ENCODE measurements around the gene XPA.
"Not testable (repeated sequence)": the region's sequence is repeated elsewhere in the genome, so short reads cannot be mapped to it uniquely, and the experiment has no call there.

XPA gene

DNA sequence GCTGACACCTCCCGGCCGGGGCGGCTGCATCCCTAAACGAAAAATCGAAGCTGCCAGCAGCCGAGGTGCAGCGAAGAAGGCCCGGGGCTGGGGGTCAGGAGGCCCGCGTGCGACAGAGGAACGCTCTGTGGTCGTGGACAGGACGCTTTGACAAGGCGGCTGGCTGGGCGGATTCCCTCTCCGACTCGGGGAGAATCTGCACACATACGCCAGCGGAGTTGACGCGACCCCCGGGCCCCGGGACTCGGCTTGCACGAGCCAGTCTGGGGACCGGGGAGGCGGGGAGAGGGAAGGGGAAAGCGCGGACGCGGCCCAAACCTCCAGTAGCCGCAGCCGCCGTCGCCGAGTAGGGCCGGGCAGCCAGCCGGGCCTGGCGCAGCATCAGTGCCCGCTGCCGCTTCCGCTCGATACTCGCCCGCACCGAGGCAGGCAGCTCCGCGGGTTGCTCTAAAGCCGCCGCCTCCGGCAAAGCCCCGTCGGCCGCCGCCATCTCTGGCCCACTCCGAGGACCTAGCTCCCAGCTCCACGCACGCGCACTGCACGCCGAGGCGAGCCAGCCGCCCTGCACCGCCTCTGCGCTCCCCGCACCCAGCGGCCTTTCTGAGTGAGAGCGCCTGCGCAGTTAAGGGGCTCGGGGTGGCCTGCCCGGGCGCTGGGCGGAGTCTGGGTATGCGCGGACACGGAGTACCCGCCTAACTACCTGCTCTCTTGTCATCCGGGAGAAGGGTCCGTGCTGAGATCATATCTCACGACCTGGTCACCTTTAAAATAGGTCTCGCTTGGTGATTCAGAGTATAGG is at the start of gene XPA:
Gene XPA (minus strand): TSS at position 538 of the 799 bp plus-strand sequence. CDS start 48 bp downstream, at position 490.
- peak; percentile 86 to 88 for DNase-seq

DNA sequence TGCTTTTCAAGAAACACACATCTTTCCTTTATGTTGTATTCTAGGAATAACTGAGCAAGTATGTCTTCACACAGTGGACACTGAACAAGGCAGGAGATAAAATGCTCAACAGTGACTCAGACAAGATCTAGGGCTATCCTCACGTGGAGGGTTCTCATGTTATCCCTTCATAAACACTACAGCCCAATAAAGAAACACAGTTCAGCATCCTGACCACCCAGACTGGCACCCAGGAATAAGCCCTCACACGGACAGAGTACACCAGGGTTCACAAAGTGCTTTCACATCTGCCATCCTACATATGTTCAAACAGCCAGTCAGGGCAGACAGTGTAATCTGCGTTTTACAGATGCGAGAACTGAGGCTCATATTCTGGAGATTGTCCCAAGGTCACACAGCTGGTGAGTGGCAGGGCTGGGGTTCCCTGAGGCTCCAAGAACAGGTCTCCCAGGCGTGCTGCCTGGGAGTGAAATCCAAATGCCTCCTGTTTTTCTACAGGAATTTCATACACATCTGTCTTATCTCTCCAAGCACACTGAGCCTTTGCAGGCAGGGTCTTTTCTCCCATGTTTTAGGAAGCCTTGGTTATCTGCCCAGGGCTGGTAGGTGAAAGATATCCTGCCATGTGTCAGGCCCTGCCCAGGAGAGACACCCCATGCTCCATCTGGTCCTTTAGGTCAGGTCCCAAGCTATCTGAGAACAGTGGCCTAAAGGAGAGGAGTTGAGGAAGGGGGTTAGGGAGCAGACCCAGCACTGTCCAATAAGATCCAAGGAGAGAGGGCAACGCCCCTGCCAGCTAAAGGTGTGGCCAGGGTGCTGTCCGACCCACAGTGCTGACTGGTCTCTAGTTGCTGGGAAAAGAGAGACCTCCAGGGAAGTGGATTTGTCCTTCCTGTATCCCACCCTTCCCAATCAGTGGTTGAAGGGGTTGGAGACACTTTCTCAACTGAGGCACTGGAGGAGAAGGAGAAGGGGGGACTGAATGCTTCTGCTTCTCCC is 47.9 kb upstream of the XPA start:
- DNase-seq: no peak

DNA sequence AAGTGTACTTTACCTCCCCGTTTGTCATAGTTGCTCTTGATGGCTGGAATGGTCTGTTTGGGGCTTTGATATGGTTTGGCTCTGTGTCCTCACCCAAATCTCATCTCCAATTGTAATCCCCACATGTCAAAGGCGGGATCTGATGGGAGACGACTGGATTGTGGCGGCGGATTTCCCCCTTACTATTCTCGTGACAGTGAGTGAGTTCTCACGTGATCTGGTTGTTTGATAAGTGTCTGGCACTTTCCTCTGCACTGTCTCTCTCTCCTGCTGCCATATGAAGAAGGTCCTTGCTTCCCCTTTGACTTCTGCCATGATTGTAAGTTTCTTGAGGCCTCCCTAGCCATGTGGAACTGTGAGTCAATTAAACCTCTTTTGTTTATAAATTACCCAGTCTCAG is 46.9 kb upstream of the XPA start:
- not testable (repeated sequence) for DNase-seq

DNA sequence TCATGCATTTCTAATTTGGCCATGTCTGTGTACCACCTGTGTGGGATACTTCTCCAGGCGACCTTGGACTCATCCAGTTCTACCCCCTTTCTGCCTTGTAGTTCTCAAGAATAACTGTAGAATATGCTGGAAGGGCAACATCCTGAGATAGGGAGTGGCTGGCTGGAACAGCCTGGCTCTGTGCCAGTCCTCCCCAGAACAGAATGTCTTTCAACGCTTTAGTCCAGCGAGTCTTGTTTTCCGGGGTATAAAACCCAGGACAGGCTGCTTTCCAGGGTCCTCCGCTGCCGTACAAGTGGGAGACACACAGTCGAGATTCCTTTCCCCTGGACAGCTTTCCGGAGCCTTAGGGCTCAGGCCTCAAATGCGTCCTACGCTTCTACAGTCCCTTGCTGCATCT is 45.4 kb upstream of the XPA start:
- DNase-seq: no peak

DNA sequence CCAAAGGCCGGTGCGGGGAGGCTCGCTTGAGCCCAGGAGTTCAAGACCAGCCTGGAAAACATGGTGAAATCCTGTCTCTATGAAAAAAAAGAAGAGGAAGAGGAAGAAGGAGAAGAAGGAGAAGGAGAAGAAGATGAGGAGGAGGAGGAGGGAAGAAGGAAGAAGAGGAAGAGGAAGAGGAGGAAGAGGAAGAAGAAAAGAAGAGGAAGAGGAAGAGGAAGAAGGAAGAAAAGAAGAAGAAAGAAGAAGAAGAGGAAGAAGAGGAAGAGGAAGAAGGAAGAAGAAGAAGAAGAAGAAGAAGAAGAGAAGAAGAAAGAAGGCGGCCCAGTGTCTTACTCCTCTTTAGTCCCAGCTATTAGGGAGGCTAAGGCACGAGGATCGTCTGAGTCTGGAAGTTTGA is 44.8 kb upstream of the XPA start:
- no peak for DNase-seq

DNA sequence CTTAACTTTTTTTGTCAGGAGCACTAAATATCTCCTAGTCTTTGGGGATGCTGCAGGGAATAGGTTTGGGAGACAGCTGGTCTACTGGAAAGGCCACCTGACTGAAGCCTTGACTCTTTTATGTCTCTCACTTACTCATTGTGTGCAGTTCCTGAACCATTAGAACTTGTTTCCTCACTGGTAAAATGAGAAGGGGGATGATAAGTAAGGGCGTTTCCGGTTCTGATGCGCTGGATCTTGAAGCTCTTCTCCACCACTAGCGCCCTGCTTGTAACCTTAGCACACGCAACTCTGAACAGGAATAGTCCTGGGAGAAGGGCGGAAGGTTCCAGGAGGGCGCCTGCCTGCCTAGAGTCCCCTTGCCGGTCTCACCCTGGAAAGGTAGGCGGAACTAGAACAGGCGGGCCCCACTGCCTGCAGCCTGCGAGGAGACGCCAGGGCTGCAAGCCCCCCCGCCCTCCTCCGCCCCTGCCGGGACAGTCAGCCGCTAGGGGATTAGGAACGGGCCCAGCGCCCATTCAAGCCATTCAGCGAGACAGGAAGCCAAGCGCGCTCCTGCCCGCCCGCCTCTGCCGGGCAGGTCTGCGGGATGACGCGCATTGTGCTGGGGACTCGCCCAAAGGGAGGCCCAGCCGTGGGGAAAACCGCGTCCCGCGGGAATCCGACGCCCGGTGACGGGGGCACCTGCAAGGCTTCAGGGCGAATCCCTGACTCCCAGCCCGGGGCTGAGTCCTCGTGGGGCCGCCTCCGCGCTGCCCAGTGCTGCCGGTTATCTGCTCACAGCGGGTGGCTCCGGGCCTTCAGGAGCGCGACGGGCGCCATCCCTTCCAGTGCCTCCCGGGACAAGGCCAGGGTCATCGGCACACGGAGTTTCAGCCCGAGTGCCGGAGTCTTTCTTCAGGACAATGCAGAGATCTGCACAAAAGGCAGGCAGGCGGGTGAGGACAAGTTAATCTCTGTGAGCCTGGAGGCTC is 44.0 kb upstream of the XPA start:
- no peak for DNase-seq

DNA sequence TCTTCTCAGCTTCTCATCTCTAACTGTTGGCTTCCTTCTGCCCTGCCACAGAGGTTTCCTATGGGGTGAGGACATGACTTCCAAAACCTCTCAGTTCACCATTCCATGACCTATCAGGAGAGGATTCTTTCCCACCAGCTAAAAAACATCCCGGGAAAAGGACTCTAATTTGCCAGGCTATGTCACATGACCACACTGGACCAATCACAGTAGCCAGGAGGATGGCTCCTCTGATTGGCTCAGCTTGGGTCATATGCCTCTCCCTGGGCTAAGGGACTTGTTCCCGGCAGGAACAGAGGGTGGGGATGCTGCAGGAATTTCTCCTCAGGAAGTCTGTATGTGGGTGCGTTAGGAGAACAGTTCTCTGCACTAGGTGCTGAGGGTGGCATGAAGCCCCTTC is 40.3 kb upstream of the XPA start:
- DNase-seq: no peak

DNA sequence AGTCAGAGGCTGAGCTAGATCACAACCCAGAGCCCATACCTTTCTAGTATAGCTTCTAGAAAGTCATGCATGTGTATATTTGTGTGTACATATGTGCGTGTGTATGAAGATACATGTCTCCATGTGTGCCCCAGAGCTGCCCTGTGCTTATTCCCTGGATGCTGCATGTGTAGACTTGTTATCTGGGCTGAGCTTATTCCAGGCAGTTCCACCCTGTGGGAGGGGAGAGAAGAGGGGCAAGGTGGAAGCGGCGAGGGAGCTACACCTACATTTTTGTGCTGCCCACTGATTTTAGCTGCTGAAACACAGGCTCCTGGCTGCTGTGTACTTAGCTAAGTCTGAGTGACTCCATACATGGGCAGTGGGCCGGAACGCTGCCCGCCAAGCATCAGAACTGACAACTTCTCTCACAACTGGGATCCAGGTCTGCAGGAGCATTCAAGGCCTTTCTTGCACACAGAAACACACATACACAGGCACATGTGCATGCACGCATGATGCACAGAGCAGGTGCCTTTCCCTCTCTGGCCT is 38.0 kb upstream of the XPA start:
- no peak for DNase-seq

DNA sequence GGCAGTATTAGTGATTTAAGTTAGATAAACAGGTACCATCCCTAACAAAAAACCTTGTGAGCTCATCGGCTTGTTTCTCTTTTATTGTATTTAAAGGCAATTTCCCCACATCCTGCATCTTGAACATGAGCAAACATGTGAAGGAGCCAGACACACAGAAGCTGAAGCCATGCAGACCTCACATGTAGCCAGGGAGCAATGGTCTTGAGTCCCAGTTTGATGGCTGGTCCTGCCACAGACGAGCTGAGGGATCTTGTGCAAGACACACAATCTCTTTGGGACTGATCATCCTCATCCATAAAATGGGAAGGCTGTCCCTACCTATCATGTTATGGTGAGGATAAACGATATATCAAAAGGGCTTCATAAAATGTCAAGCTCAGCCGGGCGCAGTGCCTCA is 29.6 kb upstream of the XPA start:
- no peak for DNase-seq

DNA sequence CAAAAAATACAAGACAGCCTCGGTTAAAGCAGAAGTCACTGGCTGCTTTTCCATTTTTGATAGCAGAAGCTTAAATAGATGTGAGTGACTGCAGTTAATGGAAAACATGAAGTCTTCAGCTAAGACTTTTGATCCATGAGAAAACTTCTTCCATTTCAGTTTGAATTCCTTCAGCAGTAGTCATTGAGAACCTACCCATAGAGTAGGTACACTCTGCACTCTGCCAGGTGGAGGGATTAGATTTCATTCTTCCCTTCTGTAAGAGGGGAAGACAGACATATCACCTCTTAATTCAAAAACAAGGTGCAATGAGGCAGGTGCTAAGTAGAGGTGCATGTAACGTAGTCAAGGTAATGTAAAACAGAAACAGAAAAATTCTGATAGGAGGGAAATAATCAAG is 26.7 kb upstream of the XPA start:
- DNase-seq: no peak

DNA sequence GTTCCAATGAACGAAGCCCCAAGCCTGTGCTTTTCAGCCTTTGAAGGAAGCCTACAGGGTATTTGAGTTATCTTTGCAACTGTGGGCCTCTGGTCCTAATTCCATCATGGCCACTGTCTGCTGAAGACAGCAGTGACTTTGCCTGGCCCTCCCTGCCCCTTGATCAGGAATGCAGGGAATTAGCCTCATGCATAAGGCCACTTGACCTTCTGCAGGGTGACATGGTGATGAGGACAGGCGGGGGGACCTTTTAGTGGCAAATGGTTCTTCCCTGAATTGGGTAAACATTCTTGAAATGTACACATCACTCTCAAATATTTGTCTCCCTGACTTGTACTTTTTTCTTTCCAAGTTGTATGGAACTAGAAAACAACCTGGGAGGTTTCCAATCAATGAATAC is 25.2 kb upstream of the XPA start:
- DNase-seq: no peak

DNA sequence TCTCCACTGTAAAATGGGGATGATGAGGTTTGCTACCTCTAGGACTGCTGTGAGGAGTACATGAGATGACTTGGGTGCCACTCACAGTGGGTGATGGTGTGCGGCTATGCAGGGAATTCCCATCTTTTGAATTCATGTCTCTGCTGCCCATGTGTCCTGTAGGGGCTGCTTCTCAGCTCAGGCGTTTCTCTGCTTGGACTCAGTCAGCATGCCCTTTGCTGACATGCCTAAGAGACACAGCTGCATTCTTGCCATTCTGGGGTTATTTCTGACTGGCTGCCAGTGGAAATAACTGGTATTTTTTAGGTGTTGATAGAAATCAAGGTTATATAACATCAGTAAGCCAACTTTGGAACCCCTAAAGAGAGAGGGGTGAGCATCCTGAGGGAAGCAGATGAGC is 24.3 kb upstream of the XPA start:
- no peak for DNase-seq

DNA sequence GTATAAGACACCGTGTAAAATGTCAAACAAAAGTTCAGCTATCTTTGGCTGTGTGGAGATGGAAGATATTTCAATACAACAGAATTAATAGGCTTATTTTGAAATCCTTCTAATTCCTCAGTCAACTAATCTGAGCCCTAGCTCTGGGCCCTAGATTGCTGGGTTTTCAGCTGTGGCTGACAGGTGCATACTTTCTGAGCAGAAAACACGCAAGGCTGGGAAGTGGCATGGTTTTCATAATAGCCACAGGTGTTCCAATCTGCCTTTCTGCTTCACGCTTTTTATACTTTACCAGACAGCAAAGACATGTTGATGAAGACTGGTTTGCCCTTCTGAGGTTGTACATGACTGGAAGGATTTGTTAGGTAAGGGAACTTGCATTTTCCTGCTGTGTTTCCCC is 20.7 kb upstream of the XPA start:
- DNase-seq: no peak

DNA sequence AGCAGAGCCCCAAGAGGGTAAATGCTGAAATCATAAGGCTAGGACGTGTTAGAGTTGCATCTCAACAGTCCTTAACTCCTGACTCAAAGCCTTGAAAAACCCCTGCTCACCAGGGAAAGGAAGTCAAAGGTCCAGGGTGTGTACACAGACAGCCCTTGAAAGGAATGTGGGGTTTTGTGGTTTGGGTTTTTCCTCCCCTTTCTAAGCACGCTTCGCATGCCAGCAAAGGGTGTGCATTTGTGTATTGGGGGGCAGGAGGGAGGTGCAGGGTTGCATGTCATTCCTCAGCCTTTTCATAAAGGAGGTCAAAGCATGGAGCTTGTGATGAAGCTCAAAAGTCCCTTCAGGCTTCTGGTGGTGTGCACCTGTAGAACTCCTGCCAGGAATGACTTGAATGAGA is 17.3 kb upstream of the XPA start:
- DNase-seq: no peak

DNA sequence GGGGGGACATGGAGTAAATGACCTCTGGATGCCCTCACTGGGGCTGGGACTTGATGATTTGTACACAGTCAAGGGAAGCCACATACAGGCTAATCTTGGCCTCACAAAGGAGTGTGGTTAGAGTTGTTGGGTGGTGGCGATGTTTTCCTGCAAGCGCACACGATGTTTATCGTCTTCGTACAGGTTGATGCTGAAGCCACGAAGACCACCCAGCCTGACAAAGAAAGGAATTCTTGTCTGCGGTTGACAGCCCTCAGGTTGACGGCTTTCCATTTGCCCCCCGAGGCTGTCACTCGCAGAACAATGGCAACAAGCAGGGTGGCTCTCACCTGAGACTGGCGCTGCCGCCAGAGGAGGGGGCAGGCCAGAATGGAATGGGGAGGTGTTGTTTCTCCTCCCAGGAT is 14.1 kb upstream of the XPA start:
- DNase-seq: no peak

DNA sequence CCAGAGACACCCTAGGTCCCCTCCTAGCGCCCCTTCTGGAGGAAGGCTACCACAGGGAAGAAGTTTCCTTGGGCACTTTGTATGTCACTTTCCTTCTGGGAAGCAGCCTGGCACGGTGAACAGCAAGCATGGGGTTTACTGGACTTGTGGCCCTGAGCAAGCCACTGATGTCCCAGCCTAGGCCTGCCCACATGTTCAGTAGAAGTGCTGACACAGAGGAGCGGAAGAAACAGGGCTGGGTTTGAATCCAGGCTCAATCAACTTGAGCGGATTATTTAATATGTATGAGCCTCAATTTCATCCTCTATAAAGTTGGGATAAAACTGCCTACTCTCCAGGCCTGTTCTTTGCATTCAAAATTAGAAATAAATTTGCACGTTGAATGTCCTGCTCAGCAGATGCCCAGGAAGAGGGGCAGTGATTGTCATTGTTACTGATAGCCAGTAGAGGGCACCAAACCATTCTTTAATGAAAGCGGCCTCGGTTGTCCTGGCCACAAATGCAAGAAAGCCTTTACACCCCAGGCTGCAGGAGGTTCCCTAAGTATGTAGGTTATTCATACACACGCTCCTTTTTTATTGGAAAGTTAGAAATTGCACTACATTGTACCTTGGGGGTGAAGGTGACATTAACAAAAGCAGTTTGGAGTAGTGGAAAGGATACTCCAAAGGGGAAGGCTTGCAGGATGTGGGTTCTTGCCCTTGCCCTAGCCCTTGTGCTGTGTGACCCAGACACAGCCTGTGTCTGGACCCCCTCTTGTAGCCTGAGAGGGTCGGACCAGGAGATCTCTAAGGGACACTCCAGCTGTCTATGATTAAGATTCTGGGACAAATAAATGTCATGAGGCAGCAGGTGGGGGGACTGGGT is 13.4 kb upstream of the XPA start:
- peak; percentile 58 to 68 for DNase-seq

DNA sequence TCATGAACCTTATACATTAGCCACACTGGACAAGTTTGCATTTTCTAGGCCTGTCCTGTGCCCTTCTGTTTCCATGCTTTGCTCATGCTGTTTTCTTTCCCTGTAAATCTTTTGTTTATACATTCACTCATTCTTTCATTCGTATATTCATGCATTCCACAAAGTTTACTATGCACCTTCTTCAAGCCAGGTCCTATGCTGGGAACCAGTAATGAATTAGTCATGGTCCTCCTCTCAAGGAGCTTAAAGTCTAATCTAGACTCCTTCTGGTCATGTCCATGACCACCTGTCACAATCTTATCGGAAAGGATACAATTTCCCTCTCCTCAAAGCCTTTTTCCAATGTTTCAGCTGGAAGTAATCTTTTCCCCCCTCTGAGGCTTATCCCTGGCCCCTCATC is 9.1 kb upstream of the XPA start:
- no peak for DNase-seq

DNA sequence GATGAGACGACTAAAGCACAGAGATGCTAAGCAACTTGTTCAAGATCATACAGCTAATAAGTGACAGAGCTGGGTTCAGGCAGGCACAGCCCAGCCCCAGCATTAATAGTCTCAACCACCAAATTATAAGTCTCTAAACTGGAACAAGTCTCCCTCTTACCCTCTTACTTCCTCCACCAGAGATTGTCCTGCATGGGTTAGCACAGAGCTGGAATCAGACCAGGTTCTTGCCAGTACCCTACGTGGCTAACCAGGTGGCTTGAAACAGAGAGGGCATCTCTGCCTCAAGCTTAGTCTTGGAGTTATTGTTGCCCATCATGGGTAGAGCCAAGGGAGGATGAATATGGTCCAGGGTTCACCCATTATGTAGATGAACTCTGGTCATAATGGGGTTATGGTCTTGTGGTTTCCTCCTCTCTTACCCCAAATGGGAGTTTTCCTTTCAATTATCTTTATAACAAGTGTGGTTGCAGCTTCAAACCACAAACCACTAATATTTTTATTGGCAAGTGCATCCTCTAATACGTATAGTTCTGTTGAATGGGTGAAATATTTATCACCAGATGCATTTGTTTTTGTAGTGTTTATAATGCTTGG is 8.3 kb upstream of the XPA start:
- DNase-seq: no peak

DNA sequence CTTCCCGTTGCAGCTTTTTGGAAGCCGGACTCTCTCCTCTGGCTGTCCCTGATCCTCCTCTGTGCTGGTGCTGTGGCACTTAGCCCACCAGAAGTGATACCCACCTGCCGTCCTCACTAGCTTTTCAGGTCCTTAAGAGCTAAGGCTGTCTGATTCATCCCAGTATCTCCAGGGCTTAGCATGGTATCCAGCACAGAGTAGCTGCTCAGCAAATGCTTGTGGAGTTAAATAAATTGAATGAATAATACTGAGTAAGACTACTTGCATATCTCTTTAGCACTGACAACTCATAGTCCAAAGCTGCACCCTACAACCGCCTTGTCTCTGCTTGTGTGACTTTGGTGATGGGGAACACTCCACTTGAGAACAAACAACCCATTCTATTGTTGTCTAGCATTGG is 7.7 kb upstream of the XPA start:
- no peak for DNase-seq

DNA sequence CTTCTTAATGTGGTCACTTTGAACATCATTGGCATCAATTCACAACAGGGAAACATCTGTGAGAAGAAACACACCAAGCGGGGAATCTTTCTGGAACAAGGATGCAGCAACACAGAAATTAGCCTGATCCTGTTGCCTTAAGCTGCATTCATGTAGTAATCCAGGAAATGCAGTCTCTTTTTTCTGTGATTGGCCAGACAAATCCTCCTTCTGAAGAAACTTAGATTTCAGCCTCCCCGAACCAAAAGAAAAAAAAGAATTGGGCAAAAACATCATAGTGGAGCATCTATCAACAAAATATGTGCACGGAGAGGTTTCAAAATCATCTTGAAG is 7.2 kb upstream of the XPA start:
- no peak for DNase-seq

All from AML-193 (cell line).